Osteoblast (primary cell): Measurements from ENCODE around the gene PDE8B. TPM values are rescaled to one million over a fixed set of nuclear protein-coding genes. Genes with fewer than 3 reads are reported as not detected.

Experiments used
- DNase-seq: peaks from one replicate; pipeline ENCODE4 v3.0.0; 2011; ENCODE audit warnings: low spot score, mixed read lengths; ENCODE audit not compliant: insufficient read length; ENCODE audit errors: missing footprints
- H2AFZ ChIP-seq: 2 replicates; pipeline ENCODE4 v1.6.0; 2011; ENCODE audit warnings: mild to moderate bottlenecking, low read length
- H3K27ac ChIP-seq: 2 replicates; pipeline ENCODE4 v1.5.1; 2011; ENCODE audit warnings: mild to moderate bottlenecking, low read depth, low read length, moderate library complexity
- H3K27me3 ChIP-seq: 2 replicates; pipeline ENCODE4 v1.6.0; 2012; ENCODE audit warnings: mild to moderate bottlenecking, control low read depth, inconsistent platforms, low read length, moderate library complexity; ENCODE audit not compliant: insufficient read depth
- H3K36me3 ChIP-seq: 2 replicates; pipeline ENCODE4 v1.5.1; 2011; ENCODE audit warnings: mild to moderate bottlenecking, low read length, control low read depth, moderate library complexity; ENCODE audit not compliant: insufficient read depth
- H3K4me1 ChIP-seq: 2 replicates; pipeline ENCODE4 v1.5.1; 2011; ENCODE audit warnings: mild to moderate bottlenecking, low read length, control low read depth, moderate library complexity; ENCODE audit not compliant: insufficient read depth
- H3K4me2 ChIP-seq: 2 replicates; pipeline ENCODE4 v1.6.0; 2011; ENCODE audit warnings: mild to moderate bottlenecking, low read length; ENCODE audit not compliant: insufficient read depth
- H3K4me3 ChIP-seq: fragments of 200-600 bp; sonication (generic); 3 replicates; pipeline ENCODE4 v1.5.1; 2012; ENCODE audit warnings: mild to moderate bottlenecking, low read length, inconsistent platforms; ENCODE audit not compliant: insufficient read depth
- H3K79me2 ChIP-seq: 2 replicates; pipeline ENCODE4 v1.6.0; 2012; ENCODE audit warnings: mild to moderate bottlenecking, low read length, control low read depth, inconsistent platforms; ENCODE audit not compliant: insufficient read depth
- H3K9me3 ChIP-seq: 2 replicates; pipeline ENCODE4 v1.5.1; 2011; ENCODE audit warnings: low read depth, low read length, control low read depth
- H4K20me1 ChIP-seq: 2 replicates; pipeline ENCODE4 v1.6.0; 2012; ENCODE audit warnings: mild to moderate bottlenecking, low read length, control low read depth; ENCODE audit not compliant: insufficient read depth
- CTCF ChIP-seq: IDR thresholded peaks from 2 replicates; pipeline ENCODE4 v1.5.1; 2011; ENCODE audit warnings: mild to moderate bottlenecking, low read depth, low read length, moderate library complexity; ENCODE audit errors: extremely low read depth
- total RNA-seq: library from RNA; depleted of rRNA; stranded (reverse); fragments of >200 nt; gene quantifications from 2 replicates; pipeline ENCODE4 v1.2.3, GENCODE V29; 2012

The PDE8B gene
- total RNA-seq, 1 donor, result under 0.01 TPM

GRCh38 chr5:77397686-77398292 lies 187.3 kb downstream of the PDE8B start:
- peaks cover 6% of the 10 kb centered on the region for H3K4me1 ChIP-seq
- H3K79me2 ChIP-seq, result no peaks in the 10 kb centered on the region
- peak overlapping the region; percentile 11 for H3K4me2 ChIP-seq
- peak; percentile 76 for DNase-seq
- no peak overlapping the region for H3K27ac ChIP-seq
- H3K9me3 ChIP-seq, result no peaks in the 10 kb centered on the region
- H2AFZ ChIP-seq, result peak overlapping the region; percentile 11
- H3K27me3 ChIP-seq, result no peaks in the 10 kb centered on the region
- H3K4me3 ChIP-seq, result no peak overlapping the region
- peak; percentile 19 for TF ChIP-seq CTCF
- H4K20me1 ChIP-seq, result no peaks in the 10 kb centered on the region
- no peaks in the 10 kb centered on the region for H3K36me3 ChIP-seq

- TF ChIP-seq CTCF, result no peak
- H2AFZ ChIP-seq, result no peak overlapping the region
These were observed 188.0 kb downstream of the PDE8B start for GRCh38 chr5:77398458-77398857.

GRCh38 chr5:77398896-77399295 lies 188.4 kb downstream of the PDE8B start:
- H4K20me1 ChIP-seq, result no peaks in the 10 kb centered on the region
- no peaks in the 10 kb centered on the region for H3K36me3 ChIP-seq
- H2AFZ ChIP-seq, result no peak overlapping the region
- TF ChIP-seq CTCF, result no peak
- no peaks in the 10 kb centered on the region for H3K27me3 ChIP-seq
- H3K79me2 ChIP-seq, result no peaks in the 10 kb centered on the region
- H3K4me1 ChIP-seq, result peaks cover 6% of the 10 kb centered on the region
- no peak for DNase-seq
- no peak overlapping the region for H3K4me2 ChIP-seq
- H3K27ac ChIP-seq, result no peak overlapping the region
- H3K9me3 ChIP-seq, result no peaks in the 10 kb centered on the region
- no peak overlapping the region for H3K4me3 ChIP-seq

More at GRCh38 chr5:77398458-77398857, 188.0 kb downstream of the PDE8B start:
- no peak for DNase-seq
- Histone ChIP-seq H3K27ac (no peak overlapping the region), H3K4me2 (no peak overlapping the region), H4K20me1 (no peaks in the 10 kb centered on the region), H3K4me3 (no peak overlapping the region), H3K9me3 (no peaks in the 10 kb centered on the region), H3K36me3 (no peaks in the 10 kb centered on the region), H3K4me1 (peaks cover 6% of the 10 kb centered on the region), H3K27me3 (no peaks in the 10 kb centered on the region), H3K79me2 (no peaks in the 10 kb centered on the region)

GRCh38 chr5:77400645-77401044 lies 190.2 kb downstream of the PDE8B start:
- peaks cover 6% of the 10 kb centered on the region for H3K4me1 ChIP-seq
- H3K36me3 ChIP-seq, result no peaks in the 10 kb centered on the region
- H3K4me2 ChIP-seq, result no peak overlapping the region
- no peak for DNase-seq
- no peak overlapping the region for H3K27ac ChIP-seq
- H3K9me3 ChIP-seq, result no peaks in the 10 kb centered on the region
- H3K79me2 ChIP-seq, result no peaks in the 10 kb centered on the region
- H4K20me1 ChIP-seq, result no peaks in the 10 kb centered on the region
- no peak for TF ChIP-seq CTCF
- H3K4me3 ChIP-seq, result no peak overlapping the region
- H3K27me3 ChIP-seq, result no peaks in the 10 kb centered on the region
- H2AFZ ChIP-seq, result no peak overlapping the region
